Activated T-helper 1 cell treated with anti-CD3 and anti-CD28 coated beads, Interleukin-12 subunit alpha, Interleukin-12 subunit beta, Interleukin-2, Interleukin-4 antibody, amounts not matched to agents 30 ng/mL and 10 ng/mL and 1 ng/mL, durations not matched to agents 14 hours and 24 hours and 36 hours (primary cell): Measurements from ENCODE around the gene STIMATE. TPM values are rescaled to one million over a fixed set of nuclear protein-coding genes. Genes with fewer than 3 reads are reported as not detected.

Experiments
- DNase-seq: peaks from one replicate; pipeline ENCODE4 v3.0.0; 2021; ENCODE audit warnings: low spot score
- H3K27ac Mint-ChIP-seq: one replicate; pipeline ENCODE4 v1.8.0; 2021; ENCODE audit warnings: mild to moderate bottlenecking, mixed read lengths
- H3K27me3 Mint-ChIP-seq: one replicate; pipeline ENCODE4 v1.8.0; 2022; ENCODE audit warnings: mild to moderate bottlenecking, moderate library complexity, mixed read lengths; ENCODE audit not compliant: insufficient read depth
- H3K36me3 Mint-ChIP-seq: one replicate; pipeline ENCODE4 v1.8.0; 2021; ENCODE audit warnings: low read depth, mixed read lengths
- H3K4me1 Mint-ChIP-seq: one replicate; pipeline ENCODE4 v1.8.0; 2021; ENCODE audit warnings: low read depth, mixed read lengths
- H3K4me3 Mint-ChIP-seq: one replicate; pipeline ENCODE4 v1.8.0; 2021; ENCODE audit warnings: mild to moderate bottlenecking, moderate library complexity, mixed read lengths
- H3K9me3 Mint-ChIP-seq: one replicate; pipeline ENCODE4 v1.8.0; 2021; ENCODE audit warnings: mixed read lengths
- intact Hi-C: fragments of 100-400 bp; cut with micrococcal nuclease; formaldehyde crosslinking; loops from one replicate; pipeline ENCODE4 v1.15.1; 2024
- total RNA-seq: library from RNA; stranded (reverse); gene quantifications from 2 replicates; pipeline ENCODE4 v1.2.3, GENCODE V29; 2022

Gene STIMATE
- total RNA-seq, 1 donor from 2014 or later: 20.1 TPM

GRCh38 chr3:52842424-52842823, 54.9 kb downstream of the STIMATE start:
- Mint-ChIP-seq H3K36me3 (peaks cover 9% of the 10 kb centered on the region), H3K27me3 (no peaks in the 10 kb centered on the region), H3K9me3 (no peaks in the 10 kb centered on the region), H3K4me1 (peaks cover 49% of the 10 kb centered on the region), H3K27ac (no peak overlapping the region), H3K4me3 (no peak overlapping the region)
- DNase-seq: no peak
- intact Hi-C loops: loop anchor here (10.0 kb wide), 1 partner anchor 352 kb away; no protein-coding TSS in a partner anchor

GRCh38 chr3:52841981-52842340, 55.4 kb downstream of the STIMATE start:
- H3K27ac Mint-ChIP-seq: no peak overlapping the region
- intact Hi-C loops: loop anchor here (10.0 kb wide), 1 partner anchor 353 kb away; no protein-coding TSS in a partner anchor
- H3K9me3 Mint-ChIP-seq: no peaks in the 10 kb centered on the region
- no peaks in the 10 kb centered on the region for H3K27me3 Mint-ChIP-seq
- peaks cover 11% of the 10 kb centered on the region for H3K36me3 Mint-ChIP-seq
- no peak for DNase-seq
- no peak overlapping the region for H3K4me3 Mint-ChIP-seq
- peaks cover 50% of the 10 kb centered on the region for H3K4me1 Mint-ChIP-seq

DNA sequence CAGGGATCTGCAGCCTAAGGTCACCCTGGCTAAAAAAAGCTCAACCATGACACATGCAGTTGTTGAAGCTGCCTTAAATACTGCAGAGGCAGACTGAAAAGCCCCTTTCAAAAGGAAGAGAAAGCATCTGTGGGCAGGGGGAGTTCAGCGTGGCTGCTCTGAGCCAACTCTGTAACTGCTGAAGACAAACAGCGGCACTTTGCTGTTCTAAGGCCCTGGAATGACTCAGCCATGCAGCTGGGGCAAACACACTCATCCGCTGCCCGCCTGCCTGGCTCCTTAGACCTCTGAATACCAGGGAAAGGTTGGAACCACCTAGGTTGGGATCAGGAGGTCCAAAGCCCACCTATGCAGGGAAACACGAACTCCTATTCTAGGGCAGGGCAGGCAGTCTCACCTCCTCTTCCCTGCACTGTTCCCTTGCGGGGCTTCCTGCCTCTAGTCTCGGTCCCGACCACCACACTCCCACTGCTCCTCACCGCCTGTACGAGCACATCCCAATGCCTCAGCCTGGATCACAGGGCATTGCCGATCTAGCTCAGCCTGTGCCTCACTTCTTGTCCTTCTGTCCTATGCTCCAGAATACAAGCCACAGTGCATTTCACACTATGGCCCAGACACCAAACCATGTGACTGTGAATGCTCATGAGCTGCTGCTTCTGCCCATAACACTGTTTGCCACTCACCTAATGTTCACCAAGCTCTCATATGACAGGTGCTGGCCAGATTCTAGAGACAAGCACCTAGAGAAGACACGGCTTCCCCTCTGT, 56.0 kb downstream of the STIMATE start:
- Mint-ChIP-seq H3K27me3 (no peaks in the 10 kb centered on the region), H3K9me3 (no peaks in the 10 kb centered on the region), H3K27ac (no peak overlapping the region), H3K4me3 (no peak overlapping the region), H3K36me3 (peaks cover 11% of the 10 kb centered on the region), H3K4me1 (peaks cover 50% of the 10 kb centered on the region)
- no peak for DNase-seq
- intact Hi-C loops: loop anchor here (10.0 kb wide), 1 partner anchor 353 kb away; no protein-coding TSS in a partner anchor

DNA sequence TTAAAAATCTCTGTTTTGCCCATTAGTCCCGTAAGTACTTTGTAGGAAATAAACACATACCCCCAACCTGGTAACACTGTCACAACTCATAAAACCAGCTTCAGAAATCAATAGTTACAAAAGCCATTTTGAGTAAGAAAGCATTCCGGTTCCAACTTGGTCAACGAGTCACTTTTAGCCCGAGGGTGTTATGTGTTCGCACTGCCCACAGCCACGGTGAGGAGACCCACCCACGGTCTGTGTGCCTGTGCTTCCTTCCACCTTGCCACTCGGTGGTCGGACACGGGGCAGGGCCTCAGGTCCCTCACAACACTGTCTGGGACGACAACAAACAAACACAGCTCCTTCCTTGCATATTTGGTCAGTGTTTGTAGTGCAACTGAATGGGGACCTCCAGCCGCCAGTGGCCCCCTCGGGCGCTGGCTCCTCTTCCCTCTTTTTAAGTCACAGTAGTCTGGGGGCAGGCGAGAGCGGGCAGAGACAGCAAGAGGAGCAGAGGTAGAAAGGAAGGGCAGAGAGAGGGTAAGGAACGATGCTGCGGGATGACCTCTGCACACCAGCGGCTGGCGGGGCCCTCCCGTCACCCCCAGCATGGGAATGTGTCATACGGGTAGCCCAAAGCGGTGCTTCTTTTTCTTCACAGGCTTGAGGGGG, 57.3 kb downstream of the STIMATE start:
- Mint-ChIP-seq H3K27me3 (no peaks in the 10 kb centered on the region), H3K36me3 (peaks cover 11% of the 10 kb centered on the region), H3K4me1 (peaks cover 50% of the 10 kb centered on the region), H3K9me3 (no peaks in the 10 kb centered on the region), H3K4me3 (no peak overlapping the region), H3K27ac (no peak overlapping the region)
- no peak for DNase-seq
- intact Hi-C loops: loop anchor here (5.0 to 10.0 kb wide), 2 partner anchors 98 to 355 kb away; no protein-coding TSS in a partner anchor

DNA sequence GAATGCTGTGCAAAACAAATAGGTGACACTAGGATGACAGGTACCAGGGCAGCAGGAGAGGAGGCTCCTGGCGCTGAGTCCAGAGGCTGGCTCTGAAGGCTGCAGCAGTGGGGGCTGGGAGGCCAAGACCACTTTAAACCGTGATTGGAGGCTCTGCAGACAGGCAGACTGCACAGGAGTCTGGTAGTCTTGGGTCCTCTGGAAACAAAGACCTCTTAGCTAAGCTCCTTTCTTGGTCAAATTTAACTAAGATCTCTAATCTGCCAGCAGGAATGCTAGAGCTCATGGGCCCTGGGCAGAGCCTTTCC, 58.1 kb downstream of the STIMATE start:
- no peak for DNase-seq
- Mint-ChIP-seq H3K36me3 (peaks cover 11% of the 10 kb centered on the region), H3K27ac (no peak overlapping the region), H3K9me3 (no peaks in the 10 kb centered on the region), H3K27me3 (no peaks in the 10 kb centered on the region), H3K4me1 (peaks cover 44% of the 10 kb centered on the region), H3K4me3 (no peak overlapping the region)
- intact Hi-C loops: loop anchor here (5.0 kb wide), 1 partner anchor 97 kb away; no protein-coding TSS in a partner anchor

- H3K9me3 Mint-ChIP-seq: no peaks in the 10 kb centered on the region
- H3K27ac Mint-ChIP-seq: no peak overlapping the region
- intact Hi-C loops: loop anchor here (5.0 kb wide), 1 partner anchor 96 kb away; no protein-coding TSS in a partner anchor
- H3K4me1 Mint-ChIP-seq: peaks cover 44% of the 10 kb centered on the region
- no peaks in the 10 kb centered on the region for H3K27me3 Mint-ChIP-seq
- peak; percentile 19 for DNase-seq
- H3K36me3 Mint-ChIP-seq: peaks cover 11% of the 10 kb centered on the region
- no peak overlapping the region for H3K4me3 Mint-ChIP-seq
These were observed 58.6 kb downstream of the STIMATE start for GRCh38 chr3:52838561-52839267.

GRCh38 chr3:52836986-52837385, 60.4 kb downstream of the STIMATE start:
- no peak overlapping the region for H3K27ac Mint-ChIP-seq
- H3K9me3 Mint-ChIP-seq: no peaks in the 10 kb centered on the region
- H3K36me3 Mint-ChIP-seq: peaks cover 11% of the 10 kb centered on the region
- peaks cover 42% of the 10 kb centered on the region for H3K4me1 Mint-ChIP-seq
- no peak overlapping the region for H3K4me3 Mint-ChIP-seq
- no peaks in the 10 kb centered on the region for H3K27me3 Mint-ChIP-seq
- intact Hi-C loops: loop anchor here (5.0 kb wide), 1 partner anchor 95 kb away; no protein-coding TSS in a partner anchor
- no peak for DNase-seq

DNA sequence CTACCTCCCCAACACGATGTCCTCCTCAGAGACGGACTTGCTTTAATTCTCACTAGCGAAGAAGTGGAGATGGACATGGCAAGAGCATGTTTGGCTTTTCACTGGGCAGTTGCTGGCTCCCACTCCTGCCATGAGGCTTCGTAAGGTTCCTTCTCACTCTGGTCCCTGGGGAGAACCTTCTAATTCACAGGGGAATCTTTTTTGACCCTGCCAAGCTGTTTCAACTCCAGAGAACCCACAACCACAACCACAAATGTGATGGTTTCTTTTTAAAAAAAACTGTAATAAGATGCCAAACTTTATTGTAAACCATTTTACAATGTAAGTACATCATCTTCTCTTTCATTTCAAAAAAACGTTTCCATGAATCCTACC, 60.9 kb downstream of the STIMATE start:
- H3K4me3 Mint-ChIP-seq: no peak overlapping the region
- H3K27ac Mint-ChIP-seq: no peak overlapping the region
- H3K4me1 Mint-ChIP-seq: peaks cover 37% of the 10 kb centered on the region
- H3K27me3 Mint-ChIP-seq: no peaks in the 10 kb centered on the region
- H3K9me3 Mint-ChIP-seq: no peaks in the 10 kb centered on the region
- no peak for DNase-seq
- H3K36me3 Mint-ChIP-seq: peaks cover 11% of the 10 kb centered on the region
- intact Hi-C loops: loop anchor here (5.0 kb wide), 1 partner anchor 94 kb away; no protein-coding TSS in a partner anchor

GRCh38 chr3:52835766-52836470, 61.4 kb downstream of the STIMATE start:
- Mint-ChIP-seq H3K36me3 (peaks cover 9% of the 10 kb centered on the region), H3K27ac (no peak overlapping the region), H3K27me3 (no peaks in the 10 kb centered on the region), H3K4me1 (peaks cover 33% of the 10 kb centered on the region), H3K4me3 (no peak overlapping the region), H3K9me3 (no peaks in the 10 kb centered on the region)
- intact Hi-C loops: loop anchor here (5.0 kb wide), 1 partner anchor 94 kb away; no protein-coding TSS in a partner anchor
- DNase-seq: no peak

DNA sequence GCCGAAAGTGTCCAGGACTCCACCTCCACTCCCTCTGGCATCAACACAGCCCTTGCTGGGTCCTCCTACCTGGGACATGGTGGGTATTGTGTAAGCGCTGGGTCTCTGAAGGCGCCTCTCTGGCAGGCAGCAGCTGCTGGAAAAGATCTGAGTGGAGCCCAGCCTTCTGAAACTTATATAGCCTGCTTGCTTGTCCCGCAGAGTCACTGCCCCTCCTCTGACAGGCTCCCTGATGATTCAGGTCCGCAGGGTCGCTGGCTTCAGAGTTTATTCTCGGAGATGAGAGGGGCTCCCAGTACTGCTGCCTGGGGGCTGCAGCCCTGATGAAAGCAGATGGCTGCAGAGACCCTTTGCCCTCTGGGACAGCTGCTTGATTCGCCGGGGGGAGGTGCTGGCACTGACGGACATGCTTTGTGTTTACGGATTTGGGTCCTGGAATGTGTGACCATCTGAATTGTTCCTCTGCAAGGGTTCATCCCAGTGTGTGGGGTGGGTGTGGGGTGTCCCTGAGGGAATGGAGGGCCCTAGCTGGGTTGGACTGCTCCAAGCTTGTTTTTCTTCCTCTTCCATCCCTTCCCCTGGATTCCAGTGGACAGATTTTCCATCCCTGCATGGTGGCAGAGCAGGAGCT, 62.4 kb downstream of the STIMATE start, which contains the start of gene MUSTN1:
Gene MUSTN1, minus strand, starts transcription at position 149 of the 631 bp plus-strand sequence. Its CDS starts 71 bp downstream, at position 78.
- Mint-ChIP-seq H3K36me3 (peaks cover 7% of the 10 kb centered on the region), H3K4me3 (no peak within 1 kb of the TSS), H3K27me3 (no peaks in the 10 kb centered on the region), H3K27ac (no peak within 1 kb of the TSS), H3K4me1 (peaks cover 27% of the 10 kb centered on the region), H3K9me3 (no peaks in the 10 kb centered on the region)
- DNase-seq: no peak
- intact Hi-C loops: loop anchor here (5.0 kb wide), 1 partner anchor 93 kb away; no protein-coding TSS in a partner anchor

GRCh38 chr3:52833202-52833601, 64.1 kb downstream of the STIMATE start:
- Mint-ChIP-seq H3K27me3 (no peaks in the 10 kb centered on the region), H3K4me3 (no peak overlapping the region), H3K4me1 (peaks cover 9% of the 10 kb centered on the region), H3K9me3 (no peaks in the 10 kb centered on the region), H3K27ac (no peak overlapping the region), H3K36me3 (peaks cover 7% of the 10 kb centered on the region)
- intact Hi-C loops: no loop called here
- no peak for DNase-seq
